SHP77 (cell line): ENCODE measurements around the gene UBE2J1.

ENCODE experiments used
- DNase-seq, 2 experiments: peaks; one replicate each; lab custom pipeline; 2025; lab: John Stamatoyannopoulos, UW

The UBE2J1 gene

DNA sequence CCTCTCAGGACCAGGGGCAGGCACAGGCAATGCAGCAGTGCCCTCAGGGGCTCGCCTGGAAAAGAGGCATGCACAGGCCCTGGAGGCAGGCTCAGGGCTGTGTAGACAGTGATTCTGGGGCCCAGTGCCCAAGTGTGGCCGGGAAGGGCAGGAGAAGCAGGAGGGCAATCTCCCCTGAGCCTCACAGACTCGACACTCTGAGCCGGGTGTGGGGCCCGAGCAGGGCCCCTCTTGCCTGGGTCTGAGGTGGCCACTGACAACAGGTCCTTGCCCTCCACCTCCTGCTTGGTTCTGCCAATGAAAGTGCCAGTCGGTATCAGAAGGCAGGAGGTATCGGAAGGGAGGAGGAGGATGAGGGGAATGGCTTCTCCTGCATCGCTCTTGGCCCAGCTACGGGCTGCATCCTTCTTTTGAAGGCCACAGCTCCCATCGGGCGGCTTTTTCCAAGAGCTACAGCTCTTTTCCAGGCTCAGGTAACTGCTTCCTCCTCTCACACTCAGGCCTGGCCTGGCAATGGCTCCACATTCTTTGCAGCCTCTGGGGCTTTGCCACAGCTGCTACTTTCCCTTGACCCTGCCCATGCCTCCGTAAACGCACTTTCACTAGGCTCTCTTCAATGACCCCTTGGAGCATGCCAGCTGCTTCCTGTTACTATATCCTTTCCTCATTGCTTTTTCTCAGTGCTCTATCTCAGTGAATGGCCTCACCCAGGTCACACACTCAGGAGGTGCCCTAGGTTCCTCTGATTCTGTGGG, 61.9 kb downstream of the UBE2J1 start:
- DNase-seq: peak in 1 of 2 experiments; percentile 32

DNA sequence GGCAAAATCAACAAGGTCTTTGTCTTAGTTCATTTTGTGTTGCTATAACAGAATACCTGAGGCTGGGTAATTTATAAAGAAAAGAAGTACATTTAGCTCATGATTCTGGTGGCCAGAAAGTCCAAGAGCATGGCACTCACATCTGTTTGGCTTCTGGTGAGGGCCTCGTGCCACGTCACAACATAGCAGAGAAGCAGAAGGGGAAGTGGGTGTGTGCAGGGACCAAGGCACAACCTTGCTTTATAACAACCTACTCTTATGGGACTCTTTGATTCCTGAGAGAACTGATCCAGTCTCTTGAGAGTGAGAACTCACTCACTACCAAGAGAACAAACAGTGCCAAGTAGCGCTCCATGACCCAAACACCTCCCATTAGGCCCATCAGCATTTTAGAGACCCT, 62.8 kb downstream of the UBE2J1 start:
- no peak for DNase-seq

DNA sequence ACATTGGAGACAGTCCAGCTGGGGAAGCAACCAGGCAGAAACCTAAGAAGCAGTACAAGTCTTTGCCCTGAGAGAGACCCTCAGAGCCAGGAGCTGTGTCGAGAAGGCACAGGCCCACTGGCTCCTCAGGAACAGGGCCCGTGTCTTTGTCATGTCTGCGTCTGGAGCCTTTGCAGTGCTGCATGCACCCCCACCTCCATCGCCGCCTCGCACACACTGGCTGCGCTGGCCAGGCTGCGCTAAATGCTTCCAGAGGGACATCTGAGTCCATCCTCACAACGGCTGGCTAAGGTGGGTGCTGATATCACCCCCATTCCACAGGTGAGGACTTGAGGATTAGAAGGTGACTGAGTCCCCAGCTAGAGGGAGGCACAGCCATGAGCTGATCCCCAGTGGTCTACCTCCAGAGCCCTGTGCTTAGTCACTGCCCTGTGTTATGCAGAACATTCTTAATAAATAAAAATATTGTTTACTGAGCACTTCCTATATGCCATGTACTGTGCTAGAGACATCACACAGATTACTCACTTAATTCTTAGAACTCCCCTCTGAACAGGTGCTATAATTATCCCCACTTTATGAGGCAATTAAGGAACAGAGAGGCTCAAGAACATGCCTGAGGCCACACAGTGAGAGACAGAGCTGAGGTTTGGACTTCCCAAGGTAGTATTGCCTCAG, 65.0 kb downstream of the UBE2J1 start:
- DNase-seq: no peak

DNA sequence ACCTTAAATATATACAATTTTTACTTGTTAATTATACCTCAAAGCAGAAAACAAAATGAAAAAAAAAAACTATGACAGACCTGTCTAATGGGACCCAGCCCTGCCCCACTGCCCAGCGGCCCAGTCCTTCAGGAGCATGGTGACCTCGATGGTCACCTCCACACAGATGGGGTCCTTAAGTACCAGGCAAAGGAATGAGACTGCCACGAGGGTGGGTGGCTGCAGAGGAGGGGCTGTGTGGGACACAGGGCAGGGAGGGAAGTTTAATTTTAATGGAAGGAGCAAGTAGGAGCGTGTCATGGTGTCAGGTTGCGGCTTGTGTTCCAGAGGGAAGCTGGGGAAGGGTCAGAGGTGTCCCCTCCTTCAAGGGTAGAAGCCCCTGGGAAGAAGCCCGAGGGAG, 66.0 kb downstream of the UBE2J1 start:
- no peak for DNase-seq

DNA sequence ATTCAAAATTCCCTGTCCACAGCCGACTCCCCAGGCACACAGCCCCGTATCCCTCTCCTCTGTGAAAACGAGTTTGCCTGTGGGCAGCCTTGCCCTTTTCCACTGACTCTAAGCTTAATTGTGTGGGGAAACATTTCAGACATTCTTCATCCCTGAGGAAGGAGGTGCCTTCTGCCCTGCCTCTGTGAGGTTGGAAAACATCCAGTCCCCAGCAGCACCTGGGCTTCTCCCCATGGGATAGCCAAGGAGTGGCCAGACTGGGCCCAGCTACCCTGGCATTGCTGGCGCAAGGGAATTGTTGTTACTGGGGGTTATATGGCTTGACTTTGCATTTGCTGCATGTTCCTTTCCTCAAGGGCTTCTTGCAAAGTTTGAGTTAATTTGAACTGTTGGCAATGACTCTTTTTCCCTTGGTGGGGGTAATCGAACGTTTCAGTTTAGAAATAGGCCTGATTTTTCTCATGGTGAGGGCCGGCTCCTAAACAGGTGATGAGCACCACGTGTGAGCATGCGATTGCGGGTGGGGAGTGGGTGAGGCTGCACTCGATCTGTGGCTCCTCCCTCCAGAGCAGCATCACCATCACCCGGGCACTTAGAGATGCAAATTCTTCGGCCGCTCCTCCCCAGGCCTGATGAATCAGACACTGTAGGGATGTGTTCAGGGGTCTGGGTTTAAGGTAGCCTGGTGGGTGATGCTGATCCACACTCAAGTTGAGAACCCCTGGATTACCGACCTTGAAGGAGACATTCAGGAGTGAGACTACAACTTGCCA, 67.4 kb downstream of the UBE2J1 start:
- DNase-seq: no peak

DNA sequence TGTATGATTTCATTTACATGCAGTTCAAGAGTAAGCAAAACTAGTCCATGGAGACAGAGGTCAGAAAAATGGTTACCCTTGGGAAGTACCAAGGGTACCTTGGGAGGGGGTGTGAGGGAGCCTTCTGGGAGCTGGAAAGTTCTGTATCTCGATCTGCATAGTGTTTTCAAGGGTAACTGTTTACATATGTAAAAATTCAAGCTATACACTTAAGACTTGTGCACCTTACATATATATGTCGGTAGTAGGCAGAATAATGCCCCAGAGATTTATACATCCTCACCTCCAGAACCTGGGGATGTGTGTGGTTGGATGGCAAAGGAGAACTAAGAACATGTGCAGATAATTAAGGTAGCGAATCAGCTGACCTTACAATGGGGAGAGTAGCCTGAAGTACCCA, 68.4 kb downstream of the UBE2J1 start:
- no peak for DNase-seq

DNA sequence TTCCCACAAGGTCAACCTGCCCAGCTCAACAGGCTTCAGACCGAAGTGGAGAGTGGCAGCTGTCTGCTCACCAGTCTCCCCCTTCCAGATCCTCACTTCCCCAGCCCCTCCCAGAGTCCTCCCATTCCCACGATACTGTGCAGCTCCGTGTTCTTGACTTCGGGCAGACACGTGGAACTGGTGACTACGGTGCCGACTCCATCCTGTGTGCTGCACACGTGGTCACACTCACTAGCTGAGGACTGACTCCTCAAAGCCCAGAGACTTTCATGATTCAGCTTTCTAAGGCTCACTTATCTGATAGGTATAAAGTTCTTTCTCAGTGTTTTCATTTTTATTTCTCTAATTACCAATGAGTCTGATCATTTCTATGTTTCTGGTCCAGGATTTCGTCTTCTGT, 69.8 kb downstream of the UBE2J1 start:
- DNase-seq: no peak

DNA sequence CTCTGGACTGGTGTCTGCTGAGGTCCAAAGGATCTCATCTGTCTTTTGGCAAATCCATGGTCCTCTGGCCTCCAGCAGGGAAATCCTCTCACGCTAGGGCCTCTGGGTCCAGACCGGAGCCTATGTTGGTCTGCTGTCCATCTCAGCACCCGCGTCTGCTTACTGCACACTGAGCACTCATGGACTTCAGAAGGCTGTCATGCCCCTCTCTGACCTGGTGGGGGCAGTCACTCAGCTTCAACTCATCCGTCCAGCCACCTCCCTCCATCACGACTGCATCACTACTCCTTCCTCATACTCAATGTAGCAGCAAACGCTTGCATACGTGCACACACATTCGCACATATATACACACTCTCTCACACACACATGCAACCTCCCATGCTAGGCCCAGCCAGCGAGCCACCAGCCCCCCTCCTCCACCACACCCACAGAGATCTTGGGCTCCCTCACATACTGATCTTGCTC, 70.7 kb downstream of the UBE2J1 start:
- peak in 1 of 2 experiments; percentile 12 for DNase-seq

DNA sequence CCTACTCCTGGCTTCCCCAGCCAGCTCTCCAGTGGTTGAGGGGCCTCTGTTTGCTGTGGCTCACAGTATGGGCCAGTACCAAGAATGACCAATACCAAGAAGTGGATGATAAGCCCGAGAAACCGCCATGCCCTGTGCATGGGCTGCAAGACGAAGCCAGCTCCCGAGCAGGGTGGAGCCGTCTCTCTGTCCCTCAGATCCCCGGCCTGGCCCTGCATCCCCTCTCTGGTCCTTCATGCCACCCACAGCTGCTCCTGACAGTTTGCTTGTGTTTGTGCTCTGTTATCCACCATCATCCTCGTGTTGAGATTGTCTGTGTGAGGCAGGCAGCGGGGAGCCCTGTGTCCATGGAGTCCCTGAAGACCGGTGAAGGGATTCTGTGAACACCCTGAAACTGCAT, 73.6 kb downstream of the UBE2J1 start:
- DNase-seq: no peak
